Ishikawa (cell line): ENCODE results near the gene DYNLL1.

Experiments
- CEBPB ChIP-seq: IDR thresholded peaks from 2 replicates; pipeline ENCODE4 v1.6.1; 2012
- CREB1 ChIP-seq: IDR thresholded peaks from 2 replicates; pipeline ENCODE4 v1.6.1; 2012; ENCODE audit warnings: low read depth
- EP300 ChIP-seq: IDR thresholded peaks from 2 replicates; pipeline ENCODE4 v1.6.1; 2012; ENCODE audit warnings: borderline replicate concordance
- RAD21 ChIP-seq: IDR thresholded peaks from 2 replicates; pipeline ENCODE4 v1.6.1; 2012; ENCODE audit warnings: low read depth
- TF ChIP-seq, protein P1 (sequence below): IDR thresholded peaks from 2 replicates; pipeline ENCODE4 v1.6.1; 2012

GRCh38 chr12:120542166-120542565 is 46.3 kb downstream of the DYNLL1 start:
- no peak for TF ChIP-seq EP300
- TF ChIP-seq, protein P1, sequence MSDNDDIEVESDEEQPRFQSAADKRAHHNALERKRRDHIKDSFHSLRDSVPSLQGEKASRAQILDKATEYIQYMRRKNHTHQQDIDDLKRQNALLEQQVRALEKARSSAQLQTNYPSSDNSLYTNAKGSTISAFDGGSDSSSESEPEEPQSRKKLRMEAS, result no peak
- TF ChIP-seq CEBPB, result no peak
- no peak for TF ChIP-seq RAD21
- TF ChIP-seq CREB1, result no peak
